PC-9 (cell line): ENCODE results near the gene UNC45A. TPM values are rescaled to one million over a fixed set of nuclear protein-coding genes. Genes with fewer than 3 reads are reported as not detected.

Experiments
- BruUV-seq: library from RNA; stranded (reverse); fragments of 400-500 nt; replicated peaks from 2 replicates; lab custom pipeline; 2021; lab: Mats Ljungman, UMichigan
- CTCF ChIA-PET: fragments of 300-600 bp; sonication (Branson Sonifier 250); formaldehyde crosslinking; loops from one replicate; lab custom pipeline; 2022; ENCODE audit warnings: antibody characterized with exemption; lab: Charles Lee
- POLR2A ChIA-PET: fragments of 300-600 bp; sonication (Branson Sonifier 250); formaldehyde crosslinking; loops from one replicate; lab custom pipeline; 2022; ENCODE audit warnings: antibody characterized with exemption; ENCODE audit not compliant: unreplicated experiment; lab: Charles Lee
- DNase-seq, 2 experiments: peaks; one replicate each; pipeline versions ENCODE4 v3.0.0 to v3.0.0-alpha.2; 2015 to 2022; ENCODE audit warnings: mixed read lengths in 1 of 2
- H2AFZ ChIP-seq: fragments of 200-600 bp; sonication (generic); 2 replicates; pipeline ENCODE4 v1.8.1; 2017; ENCODE audit warnings: antibody characterized with exemption
- H3F3A ChIP-seq: fragments of 200-600 bp; sonication (generic); 2 replicates; pipeline ENCODE4 v1.8.1; 2017; ENCODE audit warnings: antibody characterized with exemption, mild to moderate bottlenecking, low read depth; ENCODE audit not compliant: insufficient read depth
- H3K27ac ChIP-seq: fragments of 200-600 bp; sonication (generic); 2 replicates; pipeline ENCODE4 v1.6.1; 2016; ENCODE audit warnings: mixed run types
- H3K27me3 ChIP-seq: fragments of 200-600 bp; sonication (generic); 2 replicates; pipeline ENCODE4 v1.6.1; 2016; ENCODE audit warnings: low read depth, mixed run types; ENCODE audit not compliant: insufficient read depth
- H3K36me3 ChIP-seq: fragments of 200-600 bp; sonication (generic); 2 replicates; pipeline ENCODE4 v1.6.1; 2016; ENCODE audit warnings: low read depth, mixed run types
- H3K4me1 ChIP-seq: fragments of 200-600 bp; sonication (generic); replicated peaks from 2 replicates; pipeline ENCODE4 v1.6.1; 2016; ENCODE audit warnings: mixed run types; ENCODE audit not compliant: insufficient read depth
- H3K4me2 ChIP-seq: fragments of 200-600 bp; sonication (generic); 2 replicates; pipeline ENCODE4 v1.6.1; 2017; ENCODE audit warnings: mixed run types
- H3K4me3 ChIP-seq: fragments of 200-600 bp; sonication (generic); 2 replicates; pipeline ENCODE4 v1.6.1; 2016; ENCODE audit warnings: mixed run types
- H3K79me2 ChIP-seq: fragments of 200-600 bp; sonication (generic); 2 replicates; pipeline ENCODE4 v1.6.1; 2017; ENCODE audit warnings: low read depth, mixed run types
- H3K9me2 ChIP-seq: fragments of 200-600 bp; sonication (generic); 2 replicates; pipeline ENCODE4 v1.8.1; 2017; ENCODE audit warnings: mild to moderate bottlenecking; ENCODE audit not compliant: insufficient read depth
- H3K9me3 ChIP-seq: fragments of 200-600 bp; sonication (generic); 2 replicates; pipeline ENCODE4 v1.8.1; 2016; ENCODE audit warnings: low read depth; ENCODE audit not compliant: insufficient read depth
- H4K20me1 ChIP-seq: fragments of 200-600 bp; sonication (generic); 2 replicates; pipeline ENCODE4 v1.8.1; 2017; ENCODE audit not compliant: insufficient read depth
- CTCF ChIP-seq: fragments of 200-600 bp; sonication (generic); conservative IDR thresholded peaks from 2 replicates; pipeline ENCODE4 v1.6.1; 2017; ENCODE audit warnings: mixed run types, antibody characterized with exemption, mild to moderate bottlenecking, moderate library complexity
- EZH2 ChIP-seq: fragments of 200-600 bp; sonication (generic); IDR thresholded peaks from 2 replicates; pipeline ENCODE4 v1.8.0; 2017; ENCODE audit warnings: antibody characterized with exemption, low read depth
- intact Hi-C: fragments of 100-400 bp; cut with micrococcal nuclease; formaldehyde crosslinking; loops from one replicate; pipeline ENCODE4 v1.10.0; 2022; ENCODE audit not compliant: unreplicated experiment
- total RNA-seq: library from RNA; stranded (reverse); gene quantifications from 2 replicates; pipeline ENCODE4 v1.2.3, GENCODE V29; 2021

Gene UNC45A
- total RNA-seq, 1 experiment from 2014 or later = 81.8 TPM

GRCh38 chr15:90938261-90938660, 3.2 kb downstream of the UNC45A start:
- Histone ChIP-seq H3F3A (peaks cover 2% of the 10 kb centered on the region; the same call in 1 of the 2 replicates), H4K20me1 (no peaks in the 10 kb centered on the region), H3K27me3 (no peaks in the 10 kb centered on the region), H3K4me3 (no peak overlapping the region), H3K27ac (no peak overlapping the region), H3K4me2 (no peak overlapping the region), H3K79me2 (peaks cover 11% of the 10 kb centered on the region), H3K36me3 (peaks cover 9% of the 10 kb centered on the region; the same call in 1 of the 2 replicates), H2AFZ (no peak overlapping the region), H3K9me2 (no peaks in the 10 kb centered on the region), H3K4me1 (peaks cover 8% of the 10 kb centered on the region; the same call in 1 of the 2 replicates), H3K9me3 (no peaks in the 10 kb centered on the region)
- DNase-seq = no peak
- intact Hi-C loops = loop anchor here (10.0 kb wide), 1 partner anchor 453 kb away; no protein-coding TSS in a partner anchor
- ChIA-PET CTCF (no interaction called here), POLR2A (interaction anchor here (0.6 kb wide), 1 partner anchor 23 kb away, joined by 3 read pairs; no protein-coding TSS in a partner anchor)
- no TSS peak for BruUV-seq
- no peak for TF ChIP-seq EZH2
- no peak for TF ChIP-seq CTCF

GRCh38 chr15:90939756-90940155, 4.7 kb downstream of the UNC45A start:
- Histone ChIP-seq H3K79me2 (peaks cover 11% of the 10 kb centered on the region), H4K20me1 (no peaks in the 10 kb centered on the region), H3K9me3 (no peaks in the 10 kb centered on the region), H2AFZ (no peak overlapping the region), H3K9me2 (no peaks in the 10 kb centered on the region), H3F3A (peaks cover 2% of the 10 kb centered on the region; the same call in 1 of the 2 replicates), H3K36me3 (peaks cover 9% of the 10 kb centered on the region; the same call in 1 of the 2 replicates), H3K27me3 (no peaks in the 10 kb centered on the region), H3K4me3 (no peak overlapping the region), H3K4me2 (no peak overlapping the region), H3K4me1 (peaks cover 4% of the 10 kb centered on the region; the same call in 1 of the 2 replicates), H3K27ac (no peak overlapping the region)
- CTCF ChIA-PET = no interaction called here
- POLR2A ChIA-PET = interaction anchor here (0.6 kb wide), 1 partner anchor 701 kb away, joined by 8 read pairs; no protein-coding TSS in a partner anchor
- DNase-seq = no peak
- TF ChIP-seq EZH2 (no peak), CTCF (no peak)
- BruUV-seq = no TSS peak
- intact Hi-C loops = loop anchor here (10.0 kb wide), 1 partner anchor 455 kb away; no protein-coding TSS in a partner anchor

- Histone ChIP-seq H3K27me3 (no peaks in the 10 kb centered on the region), H4K20me1 (no peaks in the 10 kb centered on the region), H3K4me3 (no peak overlapping the region), H3K27ac (no peak overlapping the region), H3K9me2 (no peaks in the 10 kb centered on the region), H2AFZ (no peak overlapping the region), H3K36me3 (peaks cover 9% of the 10 kb centered on the region; the same call in 1 of the 2 replicates), H3F3A (peaks cover 2% of the 10 kb centered on the region; the same call in 1 of the 2 replicates), H3K4me2 (no peak overlapping the region), H3K79me2 (peaks cover 4% of the 10 kb centered on the region; the same call in 1 of the 2 replicates), H3K4me1 (peaks cover 2% of the 10 kb centered on the region; the same call in 1 of the 2 replicates), H3K9me3 (no peaks in the 10 kb centered on the region)
- ChIA-PET CTCF (no interaction called here), POLR2A (no interaction called here)
- no peak for DNase-seq
- no TSS peak for BruUV-seq
- TF ChIP-seq CTCF (no peak), EZH2 (no peak)
- intact Hi-C loops = no loop called here
These were observed 6.0 kb downstream of the UNC45A start for GRCh38 chr15:90941038-90941437.
